NCI-H526 (cell line): ENCODE data around the gene CKB.

Experiments
- DNase-seq, 2 experiments: peaks; one replicate each; lab custom pipeline; 2025; lab: John Stamatoyannopoulos, UW

The CKB gene

GRCh38 chr14:103549361-103550311 lies 27.0 kb upstream of the CKB start:
- DNase-seq: peak; percentile 83 to 90

GRCh38 chr14:103548463-103549351 lies 26.1 kb upstream of the CKB start:
- DNase-seq: no peak

GRCh38 chr14:103547941-103548462 lies 25.4 kb upstream of the CKB start:
- DNase-seq: no peak

- no peak for DNase-seq
Measured at GRCh38 chr14:103547455-103547940, 24.9 kb upstream of the CKB start.

GRCh38 chr14:103546652-103547454 lies 24.2 kb upstream of the CKB start:
- peak; percentile 54 to 74 for DNase-seq

GRCh38 chr14:103545915-103546651 lies 23.5 kb upstream of the CKB start:
- DNase-seq: no peak

GRCh38 chr14:103545219-103545914 lies 22.7 kb upstream of the CKB start:
- no peak for DNase-seq

- DNase-seq: peak; percentile 18 to 62
Measured at GRCh38 chr14:103544388-103545218, 22.0 kb upstream of the CKB start.

- DNase-seq: peak in 1 of 2 experiments; percentile 43
Measured at GRCh38 chr14:103543721-103544387, 21.2 kb upstream of the CKB start.

GRCh38 chr14:103543140-103543539 lies 20.5 kb upstream of the CKB start:
- DNase-seq: peak in 1 of 2 experiments; percentile 58

- DNase-seq: peak in 1 of 2 experiments; percentile 76
Measured at GRCh38 chr14:103542605-103543088, 20.0 kb upstream of the CKB start.

- DNase-seq: no peak
Measured at GRCh38 chr14:103541709-103542604, 19.3 kb upstream of the CKB start.

GRCh38 chr14:103540821-103541708 lies 18.4 kb upstream of the CKB start:
- no peak for DNase-seq

GRCh38 chr14:103539056-103539825 lies 16.6 kb upstream of the CKB start:
- peak in 1 of 2 experiments; percentile 24 for DNase-seq

- no peak for DNase-seq
Measured at GRCh38 chr14:103538291-103539055, 15.8 kb upstream of the CKB start.
